ENCODE data around the gene S100A10. TPM values are rescaled to one million over a fixed set of nuclear protein-coding genes. Genes with fewer than 3 reads are reported as not detected.
A peak's percentile ranks its signal among the peaks of the same experiment; 100 is the strongest.

S100A10 gene
- total RNA-seq, 1 experiment from 2014 or later = 1,694 TPM

GRCh38 chr1:151960780-151961513, 32.7 kb downstream of the S100A10 start:
- H3K27ac Mint-ChIP-seq (ENCODE audit: low read depth, unreplicated experiment) = no peak overlapping the region
- CTCF ChIA-PET = interaction anchor here (0.6 to 12.6 kb wide), 3 partner anchors 33 to 1042 kb away, joined by 4 to 543 read pairs (median 4); partner anchors contain the start of gene S100A10

GRCh38 chr1:151958959-151959358, 34.7 kb downstream of the S100A10 start:
- intact Hi-C loops (cut with micrococcal nuclease) = no loop called here
- peak; percentile 79 for DNase-seq (ENCODE audit: unreplicated experiment)
- no peaks in the 10 kb centered on the region for H3K36me3 Mint-ChIP-seq (ENCODE audit: insufficient read depth, unreplicated experiment)
- no peaks in the 10 kb centered on the region for H3K27me3 Mint-ChIP-seq (ENCODE audit: insufficient read depth, unreplicated experiment)
- ChIA-PET POLR2A (interaction anchor here (0.9 to 2.2 kb wide), 6 partner anchors 9 to 78 kb away, joined by 3 to 10 read pairs (median 4); partner anchors contain the start of genes S100A11 and THEM4), CTCF (interaction anchor here (0.7 to 1.0 kb wide), 3 partner anchors 10 to 29 kb away, joined by 3 to 4 read pairs (median 3); no protein-coding TSS in a partner anchor)
- no peak overlapping the region for H3K4me3 Mint-ChIP-seq (ENCODE audit: unreplicated experiment)
- no peaks in the 10 kb centered on the region for H3K9me3 Mint-ChIP-seq (ENCODE audit: unreplicated experiment)
- H3K27ac Mint-ChIP-seq (ENCODE audit: low read depth, unreplicated experiment) = no peak overlapping the region
- H3K4me1 Mint-ChIP-seq (ENCODE audit: insufficient read depth, unreplicated experiment) = no peaks in the 10 kb centered on the region
- no TSS peak for BruUV-seq (replicated peaks)
- TF ChIP-seq CTCF (IDR thresholded peaks at IDR 0.05; ENCODE audit: unreplicated experiment) = no peak

More at GRCh38 chr1:151960780-151961513, 32.7 kb downstream of the S100A10 start:
- H3K4me1 Mint-ChIP-seq (ENCODE audit: insufficient read depth, unreplicated experiment) = peaks cover 3% of the 10 kb centered on the region
- H3K4me3 Mint-ChIP-seq (ENCODE audit: unreplicated experiment) = no peak overlapping the region
- no TSS peak for BruUV-seq (replicated peaks)
- POLR2A ChIA-PET = interaction anchor here (0.9 to 1.8 kb wide), 2 partner anchors 11 to 15 kb away, joined by 3 to 7 read pairs; no protein-coding TSS in a partner anchor
- H3K9me3 Mint-ChIP-seq (ENCODE audit: unreplicated experiment) = no peaks in the 10 kb centered on the region
- TF ChIP-seq CTCF (IDR thresholded peaks at IDR 0.05; ENCODE audit: unreplicated experiment) = no peak
- no peaks in the 10 kb centered on the region for H3K27me3 Mint-ChIP-seq (ENCODE audit: insufficient read depth, unreplicated experiment)
- H3K36me3 Mint-ChIP-seq (ENCODE audit: insufficient read depth, unreplicated experiment) = no peaks in the 10 kb centered on the region
- intact Hi-C loops (cut with micrococcal nuclease) = no loop called here
- DNase-seq (ENCODE audit: unreplicated experiment) = no peak

- Mint-ChIP-seq H3K27me3 (ENCODE audit: insufficient read depth, unreplicated experiment) (no peaks in the 10 kb centered on the region), H3K4me1 (ENCODE audit: insufficient read depth, unreplicated experiment) (no peaks in the 10 kb centered on the region), H3K36me3 (ENCODE audit: insufficient read depth, unreplicated experiment) (no peaks in the 10 kb centered on the region), H3K9me3 (ENCODE audit: unreplicated experiment) (no peaks in the 10 kb centered on the region), H3K4me3 (ENCODE audit: unreplicated experiment) (no peak overlapping the region), H3K27ac (ENCODE audit: low read depth, unreplicated experiment) (no peak overlapping the region)
- no peak for DNase-seq (ENCODE audit: unreplicated experiment)
- TF ChIP-seq CTCF (IDR thresholded peaks at IDR 0.05; ENCODE audit: unreplicated experiment) = no peak
- BruUV-seq (replicated peaks) = no TSS peak
- ChIA-PET POLR2A (interaction anchor here (1.3 kb wide), 1 partner anchor 16 kb away, joined by 3 read pairs; no protein-coding TSS in a partner anchor), CTCF (no interaction called here)
- intact Hi-C loops (cut with micrococcal nuclease) = no loop called here
Observed at GRCh38 chr1:151956957-151957497, 36.6 kb downstream of the S100A10 start.

GRCh38 chr1:151953409-151954094, 40.1 kb downstream of the S100A10 start:
- BruUV-seq (replicated peaks) = no TSS peak
- H3K27ac Mint-ChIP-seq (ENCODE audit: low read depth, unreplicated experiment) = no peak overlapping the region
- H3K9me3 Mint-ChIP-seq (ENCODE audit: unreplicated experiment) = no peaks in the 10 kb centered on the region
- no peaks in the 10 kb centered on the region for H3K36me3 Mint-ChIP-seq (ENCODE audit: insufficient read depth, unreplicated experiment)
- no peak for TF ChIP-seq CTCF (IDR thresholded peaks at IDR 0.05; ENCODE audit: unreplicated experiment)
- peaks cover 6% of the 10 kb centered on the region for H3K4me1 Mint-ChIP-seq (ENCODE audit: insufficient read depth, unreplicated experiment)
- DNase-seq (ENCODE audit: unreplicated experiment) = no peak
- no peaks in the 10 kb centered on the region for H3K27me3 Mint-ChIP-seq (ENCODE audit: insufficient read depth, unreplicated experiment)
- intact Hi-C loops (cut with micrococcal nuclease) = no loop called here
- CTCF ChIA-PET = interaction anchor here (0.9 to 3.0 kb wide), 7 partner anchors 14 to 48 kb away, joined by 3 to 16 read pairs (median 7); no protein-coding TSS in a partner anchor
- no peak overlapping the region for H3K4me3 Mint-ChIP-seq (ENCODE audit: unreplicated experiment)
- POLR2A ChIA-PET = interaction anchor here (0.7 to 1.9 kb wide), 8 partner anchors 8 to 150 kb away, joined by 3 to 13 read pairs (median 4); no protein-coding TSS in a partner anchor

Data from MCF 10A (cell line).